ENCODE data around the gene STPG3. TPM values are rescaled to one million over a fixed set of nuclear protein-coding genes. Genes with fewer than 3 reads are reported as not detected.

STPG3 gene
- total RNA-seq, 2 experiments from 2014 or later = not detected

GRCh38 chr9:137229903-137230704 lies 21.0 kb upstream of the STPG3 start:
- Mint-ChIP-seq H3K36me3 (ENCODE audit: low read depth) (no peaks in the 10 kb centered on the region), H3K27me3 (ENCODE audit: low read depth) (peaks cover under 1% of the 10 kb centered on the region), H3K9me3 (ENCODE audit: insufficient read depth) (no peaks in the 10 kb centered on the region), H3K4me1 (ENCODE audit: low read depth) (peaks cover 7% of the 10 kb centered on the region), H3K4me3 (no peak overlapping the region), H3K27ac (no peak overlapping the region)
- ChIA-PET POLR2A (interaction anchor here (0.6 to 1.2 kb wide), 2 partner anchors 41 to 1678 kb away, joined by 3 read pairs; no protein-coding TSS in a partner anchor), CTCF (interaction anchor here (1.2 kb wide), 1 partner anchor 195 kb away, joined by 3 read pairs; no protein-coding TSS in a partner anchor)
- ATAC-seq (no peak), DNase-seq (no peak)

GRCh38 chr9:137230705-137231371 lies 20.2 kb upstream of the STPG3 start, which contains the start of gene SLC34A3:
Gene SLC34A3, plus strand, starts transcription at chr9:137230901. Its CDS starts 802 bp downstream, at chr9:137231703.
- H3K4me3 Mint-ChIP-seq = no peak within 1 kb of the TSS
- POLR2A ChIA-PET = interaction anchor here (1.4 kb wide), 1 partner anchor 10 kb away, joined by 5 read pairs; the partner anchor contains the start of gene TUBB4B
- no peak for ATAC-seq

DNA sequence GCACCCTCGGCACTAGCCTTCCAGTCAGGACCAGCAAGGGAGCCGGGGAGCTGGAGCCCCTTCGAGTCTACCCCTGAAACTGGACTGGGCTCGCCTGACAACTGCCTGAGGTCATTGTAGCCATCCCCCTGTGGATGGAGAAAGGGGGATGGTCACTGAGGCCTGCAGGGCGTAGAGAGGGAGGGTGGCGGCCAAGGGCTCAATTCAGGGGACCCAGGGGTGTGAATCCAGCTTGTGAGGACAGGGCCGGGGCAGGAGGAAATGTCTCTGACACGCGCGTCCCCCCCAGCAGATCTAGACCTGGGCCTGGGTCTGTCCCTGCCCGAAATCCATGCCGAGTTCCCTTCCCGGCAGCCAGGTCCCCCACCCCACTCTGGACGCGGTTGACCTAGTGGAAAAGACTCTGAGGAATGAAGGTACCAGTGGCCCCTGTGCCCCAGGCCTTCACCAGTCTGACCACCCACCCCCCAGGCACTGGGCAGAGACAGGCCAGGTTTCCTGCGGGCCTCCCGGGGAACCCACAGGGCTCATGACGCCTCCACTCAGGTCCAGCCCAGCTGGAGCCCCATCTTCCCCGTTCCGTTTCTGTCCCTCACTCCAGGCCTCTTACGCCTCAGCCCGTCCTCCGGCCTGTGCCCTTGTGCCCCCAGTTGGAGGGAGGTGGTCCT lies 19.6 kb upstream of the STPG3 start:
- ChIA-PET POLR2A (interaction anchor here (1.4 kb wide), 1 partner anchor 9 kb away, joined by 5 read pairs; the partner anchor contains the start of gene TUBB4B), CTCF (no interaction called here)
- DNase-seq (no peak), ATAC-seq (no peak)
- no peak overlapping the region for H3K4me3 Mint-ChIP-seq
- no peaks in the 10 kb centered on the region for H3K36me3 Mint-ChIP-seq (ENCODE audit: low read depth)
- H3K27ac Mint-ChIP-seq = no peak overlapping the region
- H3K9me3 Mint-ChIP-seq (ENCODE audit: insufficient read depth) = no peaks in the 10 kb centered on the region
- H3K4me1 Mint-ChIP-seq (ENCODE audit: low read depth) = peaks cover 4% of the 10 kb centered on the region
- peaks cover 3% of the 10 kb centered on the region for H3K27me3 Mint-ChIP-seq (ENCODE audit: low read depth)

More at GRCh38 chr9:137230705-137231371, 20.2 kb upstream of the STPG3 start, which contains the start of gene SLC34A3:
- Mint-ChIP-seq H3K9me3 (ENCODE audit: insufficient read depth) (no peaks in the 10 kb centered on the region), H3K36me3 (ENCODE audit: low read depth) (no peaks in the 10 kb centered on the region), H3K4me1 (ENCODE audit: low read depth) (peaks cover 3% of the 10 kb centered on the region), H3K27me3 (ENCODE audit: low read depth) (peaks cover 3% of the 10 kb centered on the region), H3K27ac (no peak within 1 kb of the TSS)
- CTCF ChIA-PET = no interaction called here
- no peak for DNase-seq

DNA sequence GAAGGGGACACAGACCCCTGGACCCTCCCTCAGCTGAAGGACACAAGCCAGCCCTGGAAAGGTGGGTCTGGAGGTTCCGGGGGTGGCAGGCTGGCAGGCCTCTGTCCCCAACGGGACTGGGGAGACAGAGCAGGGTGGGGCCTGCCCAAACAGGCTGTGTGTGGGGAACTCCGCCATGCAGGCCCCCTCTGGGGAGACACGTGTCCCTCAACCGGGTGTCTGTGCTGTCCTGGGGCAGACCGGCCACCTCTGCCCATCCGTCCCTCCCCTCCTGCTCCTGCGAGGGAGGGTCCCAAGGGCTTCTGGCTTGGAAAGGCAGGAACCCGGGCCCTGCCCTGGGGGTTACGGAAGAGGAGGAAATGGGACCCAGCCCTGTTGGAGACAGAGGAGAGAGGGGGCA lies 19.0 kb upstream of the STPG3 start:
- Mint-ChIP-seq H3K4me3 (no peak overlapping the region), H3K27me3 (ENCODE audit: low read depth) (peaks cover 3% of the 10 kb centered on the region), H3K4me1 (ENCODE audit: low read depth) (peaks cover 9% of the 10 kb centered on the region), H3K9me3 (ENCODE audit: insufficient read depth) (no peaks in the 10 kb centered on the region), H3K36me3 (ENCODE audit: low read depth) (no peaks in the 10 kb centered on the region), H3K27ac (no peak overlapping the region)
- CTCF ChIA-PET = no interaction called here
- no peak for DNase-seq
- no peak for ATAC-seq
- POLR2A ChIA-PET = interaction anchor here (1.4 kb wide), 1 partner anchor 9 kb away, joined by 5 read pairs; the partner anchor contains the start of gene TUBB4B

- peaks cover 8% of the 10 kb centered on the region for H3K4me1 Mint-ChIP-seq (ENCODE audit: low read depth)
- CTCF ChIA-PET = no interaction called here
- H3K9me3 Mint-ChIP-seq (ENCODE audit: insufficient read depth) = no peaks in the 10 kb centered on the region
- POLR2A ChIA-PET = no interaction called here
- DNase-seq (no peak), ATAC-seq (no peak)
- H3K27me3 Mint-ChIP-seq (ENCODE audit: low read depth) = peaks cover 3% of the 10 kb centered on the region
- no peak overlapping the region for H3K27ac Mint-ChIP-seq
- no peaks in the 10 kb centered on the region for H3K36me3 Mint-ChIP-seq (ENCODE audit: low read depth)
- H3K4me3 Mint-ChIP-seq = no peak overlapping the region
Measured at GRCh38 chr9:137232510-137232909, 18.6 kb upstream of the STPG3 start.

GRCh38 chr9:137233143-137233980 lies 17.7 kb upstream of the STPG3 start:
- DNase-seq (no peak), ATAC-seq (no peak)
- H3K36me3 Mint-ChIP-seq (ENCODE audit: low read depth) = no peaks in the 10 kb centered on the region
- no peaks in the 10 kb centered on the region for H3K9me3 Mint-ChIP-seq (ENCODE audit: insufficient read depth)
- no peak overlapping the region for H3K4me3 Mint-ChIP-seq
- H3K4me1 Mint-ChIP-seq (ENCODE audit: low read depth) = peaks cover 10% of the 10 kb centered on the region
- CTCF ChIA-PET = no interaction called here
- no peak overlapping the region for H3K27ac Mint-ChIP-seq
- POLR2A ChIA-PET = no interaction called here
- peaks cover 3% of the 10 kb centered on the region for H3K27me3 Mint-ChIP-seq (ENCODE audit: low read depth)

- H3K27me3 Mint-ChIP-seq (ENCODE audit: low read depth) = peaks cover 3% of the 10 kb centered on the region
- ChIA-PET POLR2A (no interaction called here), CTCF (interaction anchor here (1.3 to 5.2 kb wide), 2 partner anchors 9 to 138 kb away, joined by 4 to 73 read pairs; partner anchors contain the start of genes CYSRT1, RNF208 and RNF224)
- ATAC-seq (no peak), DNase-seq (no peak)
- H3K27ac Mint-ChIP-seq = no peak overlapping the region
- peaks cover 18% of the 10 kb centered on the region for H3K4me1 Mint-ChIP-seq (ENCODE audit: low read depth)
- H3K9me3 Mint-ChIP-seq (ENCODE audit: insufficient read depth) = no peaks in the 10 kb centered on the region
- peaks cover 3% of the 10 kb centered on the region for H3K36me3 Mint-ChIP-seq (ENCODE audit: low read depth)
- H3K4me3 Mint-ChIP-seq = no peak overlapping the region
Measured at GRCh38 chr9:137234055-137234697, 16.9 kb upstream of the STPG3 start.

DNA sequence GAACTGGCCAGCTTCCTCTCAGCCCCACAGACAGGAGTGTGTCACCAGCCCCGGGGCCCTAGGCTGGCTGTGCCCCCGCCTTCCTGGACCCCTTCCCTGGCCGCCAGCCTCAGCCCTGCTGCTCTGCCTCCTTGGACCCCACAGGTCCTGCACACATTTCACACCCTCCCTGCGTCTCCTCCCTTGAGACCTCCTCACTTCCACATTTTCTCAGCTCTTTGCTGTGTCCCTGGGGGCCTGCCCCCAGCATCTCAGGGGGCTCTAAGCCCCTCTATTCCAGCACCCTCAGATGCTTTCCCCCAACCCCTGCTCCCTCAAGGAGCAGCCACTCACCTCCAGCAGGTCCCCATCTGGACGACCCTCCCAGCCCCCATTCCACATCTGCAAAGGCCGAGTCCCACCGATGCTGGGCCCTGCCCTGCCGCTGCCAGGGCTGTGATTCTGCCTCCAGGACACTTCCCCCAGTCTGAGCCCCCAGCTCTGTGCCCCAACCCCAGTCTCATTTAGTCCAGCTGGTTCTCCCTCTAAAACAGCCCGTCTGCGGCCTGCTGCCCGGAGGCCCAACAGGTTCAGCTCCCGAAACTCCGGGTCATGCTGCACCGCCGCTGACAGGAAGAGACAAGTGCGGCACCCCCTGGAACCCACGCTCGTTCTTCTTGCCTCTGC lies 16.2 kb upstream of the STPG3 start:
- ATAC-seq = no peak
- no peak overlapping the region for H3K4me3 Mint-ChIP-seq
- peaks cover 18% of the 10 kb centered on the region for H3K4me1 Mint-ChIP-seq (ENCODE audit: low read depth)
- peaks cover 3% of the 10 kb centered on the region for H3K27me3 Mint-ChIP-seq (ENCODE audit: low read depth)
- H3K27ac Mint-ChIP-seq = no peak overlapping the region
- POLR2A ChIA-PET = no interaction called here
- CTCF ChIA-PET = interaction anchor here (1.3 to 5.2 kb wide), 2 partner anchors 10 to 139 kb away, joined by 4 to 73 read pairs; partner anchors contain the start of genes CYSRT1, RNF208 and RNF224
- DNase-seq = no peak
- peaks cover 4% of the 10 kb centered on the region for H3K36me3 Mint-ChIP-seq (ENCODE audit: low read depth)
- no peaks in the 10 kb centered on the region for H3K9me3 Mint-ChIP-seq (ENCODE audit: insufficient read depth)

DNA sequence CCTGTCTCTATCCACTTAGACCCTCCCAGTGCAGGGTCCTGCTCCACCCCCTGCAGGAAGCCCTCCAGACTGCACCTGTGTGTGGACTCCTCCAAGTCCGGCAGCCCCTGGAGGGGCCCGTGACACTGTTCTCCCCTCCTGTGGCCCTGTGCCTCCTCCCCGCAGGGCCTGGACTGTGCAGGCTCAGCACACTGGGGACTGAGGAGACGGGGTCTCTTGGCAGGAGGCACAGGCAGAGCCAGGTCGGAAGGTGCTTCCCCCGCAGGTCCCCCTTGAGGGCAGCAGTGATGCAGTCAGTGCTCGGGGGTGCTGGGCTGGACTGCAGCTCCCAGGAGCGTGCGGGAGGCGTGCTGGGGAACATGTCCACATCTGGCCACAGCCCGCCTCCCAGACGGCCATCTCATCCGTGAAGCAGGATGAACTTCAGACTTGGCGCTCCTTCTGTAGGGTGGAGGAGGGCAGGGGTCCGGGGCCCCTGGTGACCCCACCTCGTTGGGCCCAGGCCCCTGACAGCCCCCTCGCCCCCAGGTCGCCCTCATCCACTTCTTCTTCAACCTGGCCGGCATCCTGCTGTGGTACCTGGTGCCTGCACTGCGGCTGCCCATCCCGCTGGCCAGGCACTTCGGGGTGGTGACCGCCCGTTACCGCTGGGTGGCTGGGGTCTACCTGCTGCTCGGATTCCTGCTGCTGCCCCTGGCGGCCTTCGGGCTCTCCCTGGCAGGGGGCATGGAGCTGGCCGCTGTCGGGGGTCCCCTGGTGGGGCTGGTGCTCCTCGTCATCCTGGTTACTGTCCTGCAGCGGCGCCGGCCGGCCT lies 15.5 kb upstream of the STPG3 start:
- ChIA-PET POLR2A (no interaction called here), CTCF (interaction anchor here (1.0 to 5.2 kb wide), 17 partner anchors 10 to 439 kb away, joined by 3 to 73 read pairs (median 7); partner anchors contain the start of genes ANAPC2, CCDC183, CYSRT1 and DPP7)
- Mint-ChIP-seq H3K27me3 (ENCODE audit: low read depth) (peaks cover 3% of the 10 kb centered on the region), H3K4me1 (ENCODE audit: low read depth) (peaks cover 18% of the 10 kb centered on the region), H3K4me3 (no peak overlapping the region), H3K36me3 (ENCODE audit: low read depth) (peaks cover 4% of the 10 kb centered on the region), H3K27ac (no peak overlapping the region), H3K9me3 (ENCODE audit: insufficient read depth) (no peaks in the 10 kb centered on the region)
- ATAC-seq = no peak
- no peak for DNase-seq
